ENCODE data around the gene LRSAM1. TPM values are rescaled to one million over a fixed set of nuclear protein-coding genes. Genes with fewer than 3 reads are reported as not detected.
A peak's percentile ranks its signal among the peaks of the same experiment; 100 is the strongest.

The LRSAM1 gene
- total RNA-seq, 1 donor from 2014 or later, result 17.1 TPM

DNA sequence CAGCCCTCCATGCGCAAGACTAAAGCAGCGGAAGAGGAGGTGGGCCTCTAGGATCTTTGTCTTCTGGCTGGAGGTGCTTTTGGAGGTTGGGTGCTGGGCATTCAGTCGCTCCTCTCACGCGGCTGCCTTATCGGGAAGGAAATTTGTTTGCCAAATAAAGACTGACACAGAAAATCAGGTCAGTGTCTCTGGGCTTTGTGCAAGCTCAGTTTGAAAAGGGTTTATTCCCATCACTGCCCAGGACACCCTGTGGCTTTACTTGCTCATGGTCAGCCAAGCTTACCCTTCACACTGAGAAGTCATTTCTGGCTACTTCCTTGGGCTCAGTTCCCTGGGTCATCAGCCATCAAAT lies 43.8 kb upstream of the LRSAM1 start:
- no peak for TF ChIP-seq CTCF (conservative IDR thresholded peaks at IDR 0.05; ENCODE audit: low read depth, low read length)
- no peak overlapping the region for H3K4me3 ChIP-seq (ENCODE audit: low read depth, low read length)
- no peak for DNase-seq (ENCODE audit: low read depth)

DNA sequence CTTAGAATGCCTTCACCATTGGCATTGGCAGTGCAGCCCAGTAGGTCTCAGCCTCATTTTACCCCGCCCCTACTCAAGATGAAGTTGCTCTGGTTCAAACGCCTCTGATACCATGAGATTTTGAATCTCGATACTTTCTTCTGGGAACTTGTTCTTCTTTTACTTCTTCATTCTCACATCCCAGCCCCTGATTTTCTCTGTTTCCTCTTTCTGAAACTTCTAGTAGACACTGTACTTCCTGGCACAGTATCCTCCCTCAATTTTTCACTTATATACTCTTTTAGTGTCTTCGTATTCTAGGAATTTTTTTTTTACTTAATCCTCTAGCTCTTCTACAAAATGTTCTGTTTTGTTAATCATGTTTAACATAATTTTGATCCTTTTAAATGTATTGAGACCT lies 40.2 kb upstream of the LRSAM1 start:
- H3K4me3 ChIP-seq (ENCODE audit: low read depth, low read length), result no peak overlapping the region
- no peak for TF ChIP-seq CTCF (conservative IDR thresholded peaks at IDR 0.05; ENCODE audit: low read depth, low read length)
- DNase-seq (ENCODE audit: low read depth), result no peak

- no peak overlapping the region for H3K4me3 ChIP-seq (ENCODE audit: low read depth, low read length)
- TF ChIP-seq CTCF (conservative IDR thresholded peaks at IDR 0.05; ENCODE audit: low read depth, low read length), result no peak
- no peak for DNase-seq (ENCODE audit: low read depth)
Measured at GRCh38 chr9:127415141-127415540, 36.2 kb upstream of the LRSAM1 start.

DNA sequence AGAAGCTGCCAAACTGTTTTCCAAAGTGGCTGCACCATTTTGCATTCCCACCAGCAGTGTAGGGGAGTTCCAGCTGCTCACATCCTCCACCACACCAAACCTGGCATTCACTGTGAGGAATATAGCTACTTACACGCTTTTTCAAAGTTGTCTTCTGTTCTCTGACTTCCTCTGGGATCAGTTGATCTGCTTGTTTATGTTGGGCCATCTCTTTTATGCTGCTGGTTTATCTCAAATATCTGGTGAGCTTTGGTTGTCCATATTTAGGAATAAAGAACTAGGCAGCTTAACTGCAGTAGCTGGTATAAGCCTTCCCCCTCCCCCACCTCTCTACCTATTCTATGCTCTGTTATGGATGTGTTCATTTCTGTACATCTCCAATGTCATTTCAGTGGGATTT lies 35.7 kb upstream of the LRSAM1 start:
- H3K4me3 ChIP-seq (ENCODE audit: low read depth, low read length), result no peak overlapping the region
- no peak for DNase-seq (ENCODE audit: low read depth)
- no peak for TF ChIP-seq CTCF (conservative IDR thresholded peaks at IDR 0.05; ENCODE audit: low read depth, low read length)

DNA sequence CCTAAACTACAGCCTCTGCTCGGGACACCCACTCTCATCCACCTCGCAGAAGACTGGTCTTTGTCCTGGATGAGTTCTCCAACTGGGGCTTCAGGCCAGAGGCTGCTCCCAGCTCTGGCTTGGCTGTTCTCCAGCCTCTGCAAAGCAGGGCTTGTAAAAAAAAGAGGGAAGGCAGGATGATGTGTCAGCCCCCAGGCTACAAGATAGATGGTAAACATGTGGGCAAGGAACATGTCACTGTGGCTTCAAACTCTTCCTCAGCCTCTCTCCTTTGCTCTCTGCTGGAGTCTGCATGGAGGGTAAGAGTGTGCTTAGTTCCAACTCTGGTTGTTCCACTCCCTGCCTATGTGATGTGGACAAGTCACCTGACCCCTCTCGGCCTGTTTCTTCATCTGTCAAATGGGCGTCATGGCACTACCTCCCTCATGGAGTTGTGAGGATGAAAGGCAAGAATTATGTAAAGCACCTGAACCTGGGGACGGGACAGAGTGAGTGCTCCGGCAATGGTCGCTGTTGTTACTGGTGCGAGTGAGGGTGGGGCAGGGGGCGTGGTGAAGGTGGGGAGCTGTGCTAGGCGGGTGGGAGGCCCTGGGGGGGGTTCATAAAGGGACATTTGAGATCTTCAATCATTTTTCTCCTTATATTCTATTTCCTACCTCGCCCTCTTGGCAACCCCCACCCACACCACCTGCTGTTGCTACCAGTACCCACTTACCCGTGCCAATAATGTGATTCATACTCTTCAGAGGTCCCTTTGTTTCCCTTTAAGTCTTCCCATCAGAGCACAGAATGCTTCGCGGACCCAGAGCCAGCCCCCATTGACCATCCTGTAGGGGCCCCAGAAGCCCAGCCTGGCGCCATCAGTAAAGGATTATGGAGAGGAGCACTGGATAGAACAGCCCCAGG lies 33.9 kb upstream of the LRSAM1 start:
- H3K4me3 ChIP-seq (ENCODE audit: low read depth, low read length), result no peak overlapping the region
- no peak for TF ChIP-seq CTCF (conservative IDR thresholded peaks at IDR 0.05; ENCODE audit: low read depth, low read length)
- DNase-seq (ENCODE audit: low read depth), result no peak

- peak; percentile 38 for TF ChIP-seq CTCF (conservative IDR thresholded peaks at IDR 0.05; ENCODE audit: low read depth, low read length)
- H3K4me3 ChIP-seq (ENCODE audit: low read depth, low read length), result no peak overlapping the region
- DNase-seq (ENCODE audit: low read depth), result no peak
Measured at GRCh38 chr9:127418037-127418471, 33.3 kb upstream of the LRSAM1 start.

GRCh38 chr9:127419348-127419747 lies 32.0 kb upstream of the LRSAM1 start:
- no peak for DNase-seq (ENCODE audit: low read depth)
- no peak for TF ChIP-seq CTCF (conservative IDR thresholded peaks at IDR 0.05; ENCODE audit: low read depth, low read length)
- no peak overlapping the region for H3K4me3 ChIP-seq (ENCODE audit: low read depth, low read length)

Measured in epithelial cell of proximal tubule (primary cell).